HG03378 (cell line): ENCODE data around the gene GPANK1.

Experiments
- ATAC-seq: cut with Tn5 transposase; IDR thresholded peaks from one replicate; pipeline ENCODE4 v1.9.1; 2021; ENCODE audit warnings: mild to moderate bottlenecking, moderate library complexity; ENCODE audit not compliant: unreplicated experiment

GPANK1 gene

DNA sequence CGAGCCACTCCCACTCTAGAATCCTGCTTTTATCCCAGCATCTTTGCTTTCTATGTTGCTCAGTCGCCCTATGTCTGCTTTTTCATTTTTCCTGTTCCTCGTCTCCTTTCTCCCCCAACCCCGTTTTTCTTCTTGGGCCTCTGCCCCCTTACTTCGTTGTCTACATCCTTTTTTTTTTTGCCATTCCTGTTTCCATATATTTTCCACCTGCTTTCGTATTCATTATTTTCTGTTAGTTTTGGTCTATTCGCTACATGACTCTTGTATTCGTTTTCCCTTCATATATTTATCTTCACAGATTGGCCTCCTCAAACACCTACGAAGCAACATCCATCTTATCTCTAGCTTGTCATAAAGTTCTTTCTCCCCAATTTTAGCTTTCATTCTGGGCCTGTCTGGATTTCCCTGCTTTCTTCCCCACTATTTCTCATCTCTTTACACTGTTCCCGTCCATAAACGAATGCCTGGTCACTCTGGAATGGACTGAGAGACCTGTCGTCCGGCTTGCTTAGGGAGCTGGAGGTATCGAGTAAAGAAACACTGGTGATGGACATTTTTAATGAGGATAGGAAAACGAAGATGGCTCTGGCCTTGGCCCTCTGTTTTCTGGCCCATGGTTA lies 43.4 kb downstream of the GPANK1 start:
- ATAC-seq: no peak

GRCh38 chr6:31620586-31621319 lies 44.0 kb downstream of the GPANK1 start, which contains the start of gene PRRC2A:
Gene PRRC2A, plus strand, starts transcription at chr6:31620715. Its CDS starts 2,075 bp downstream, at chr6:31622790.
- peak; percentile 19 for ATAC-seq

DNA sequence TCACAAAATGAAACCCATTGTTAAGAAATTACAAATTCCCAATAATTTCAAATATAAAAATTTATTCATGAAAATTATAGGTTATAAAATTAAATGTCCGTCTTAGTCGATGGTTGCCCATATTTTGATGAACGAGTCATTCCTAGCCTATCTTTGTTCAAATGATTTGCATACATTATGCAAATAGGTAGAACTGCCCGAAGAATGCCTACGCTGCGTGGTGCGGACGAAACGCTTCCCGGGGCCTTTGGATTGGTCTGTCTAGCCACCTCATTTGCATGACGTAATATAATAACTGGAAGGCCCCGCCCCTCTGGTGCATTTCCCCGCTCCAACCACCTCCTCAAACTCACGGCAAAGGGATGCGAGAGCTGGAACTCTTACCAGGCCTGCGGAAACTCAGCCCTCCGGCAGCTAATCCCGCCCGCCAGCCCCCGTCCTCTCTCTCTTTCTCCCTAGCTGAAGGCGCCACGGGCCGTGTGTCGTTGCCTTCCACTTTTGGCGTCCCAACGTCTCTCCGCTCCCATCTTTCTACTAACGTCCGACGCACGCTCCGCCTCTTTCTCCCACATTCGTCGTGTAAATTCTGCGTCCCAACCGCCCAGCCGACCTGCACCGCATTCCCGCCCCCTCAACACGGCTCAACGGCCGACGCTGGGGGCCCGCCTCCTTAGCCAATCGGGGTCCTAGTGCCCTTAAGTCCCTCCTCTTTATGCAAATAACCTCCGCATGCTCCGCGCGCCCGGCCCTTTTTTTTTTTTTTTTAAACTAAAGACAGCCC lies 44.8 kb downstream of the GPANK1 start:
- ATAC-seq: peak; percentile 55

GRCh38 chr6:31617010-31617409 lies 47.8 kb downstream of the GPANK1 start:
- no peak for ATAC-seq

DNA sequence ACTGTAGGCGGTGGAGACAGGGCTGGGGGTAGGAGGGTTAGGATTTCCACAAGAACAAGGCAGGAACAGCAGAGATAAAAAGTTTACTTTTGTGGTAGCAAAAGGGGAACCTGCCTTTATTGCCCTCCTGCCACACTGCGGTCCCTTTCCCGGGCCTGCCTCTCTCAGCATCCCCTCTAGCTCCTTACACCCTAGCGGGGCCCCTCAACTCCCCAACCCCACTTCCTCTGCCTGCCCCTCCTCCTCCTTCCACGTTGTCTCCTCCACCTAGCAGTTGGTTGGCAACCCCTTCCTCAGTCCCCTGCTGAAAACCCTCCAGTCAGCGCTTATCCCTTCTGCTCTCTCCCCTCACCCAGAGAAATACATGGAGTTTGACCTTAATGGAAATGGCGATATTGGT lies 49.0 kb downstream of the GPANK1 start:
- no peak for ATAC-seq

GRCh38 chr6:31614684-31615578 lies 49.9 kb downstream of the GPANK1 start, which contains the start of gene AIF1:
Gene AIF1, plus strand, starts transcription at chr6:31615234. Its CDS starts 96 bp downstream, at chr6:31615330.
- ATAC-seq: no peak

DNA sequence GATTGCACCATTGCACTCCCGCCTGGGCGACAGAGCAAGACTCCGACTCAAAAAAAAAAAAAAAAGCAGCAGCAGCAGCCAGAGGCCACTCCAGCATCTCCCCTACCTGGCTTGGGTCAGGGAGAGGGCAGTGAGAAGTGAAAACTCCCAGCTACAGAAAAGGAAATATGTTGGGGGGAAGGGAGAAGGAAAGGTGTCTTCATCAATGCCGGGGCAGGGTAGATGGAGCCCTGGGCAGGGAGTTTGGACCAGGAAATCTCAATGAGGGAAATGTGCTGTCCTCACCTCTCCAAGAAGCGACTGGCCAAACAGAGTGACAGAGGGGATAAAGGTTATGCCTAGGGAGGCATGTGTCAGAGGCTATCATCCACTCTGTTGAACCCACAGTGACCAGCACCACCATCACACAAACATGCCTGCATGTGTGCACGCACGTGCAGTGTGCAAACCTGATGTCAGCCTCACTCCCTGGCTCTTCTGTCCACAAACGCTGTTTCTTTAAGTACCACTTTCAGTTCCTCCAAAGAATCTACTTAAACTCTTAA lies 50.6 kb downstream of the GPANK1 start:
- no peak for ATAC-seq
